SK-N-SH treated with all-trans-retinoic acid at 6 μM for 48 hours (cell line): Measurements from ENCODE around the gene FBXO31.

Experiments
- ATAC-seq: fragments of 200-7000 bp; cut with Tn5 transposase; 3 replicates; pipeline ENCODE4 v1.9.1; 2020; ENCODE audit warnings: mild to moderate bottlenecking, moderate library complexity
- ARNTL ChIP-seq: fragments of 450-650 bp; formaldehyde crosslinking; IDR thresholded peaks from 2 replicates; pipeline ENCODE4 v1.5.0; 2020; ENCODE audit warnings: low read depth, mild to moderate bottlenecking, moderate library complexity, borderline replicate concordance
- BACH2 ChIP-seq: fragments of 250-450 bp; sonication (Bioruptor Pico); IDR thresholded peaks from 2 replicates; pipeline ENCODE4 v1.9.0; 2021; ENCODE audit warnings: mild to moderate bottlenecking, borderline replicate concordance
- CSDC2 ChIP-seq: fragments of 250-450 bp; sonication (Bioruptor Pico); IDR thresholded peaks from 2 replicates; pipeline ENCODE4 v1.5.0; 2020; ENCODE audit warnings: mild to moderate bottlenecking, moderate library complexity
- ESRRG ChIP-seq: fragments of 250-450 bp; sonication (Bioruptor Pico); IDR thresholded peaks from 2 replicates; pipeline ENCODE4 v1.6.1; 2021; ENCODE audit warnings: mild to moderate bottlenecking
- GLIS3 ChIP-seq: fragments of 250-450 bp; sonication (Bioruptor Pico); IDR thresholded peaks from 2 replicates; pipeline ENCODE4 v1.5.0; 2020; ENCODE audit warnings: mild to moderate bottlenecking, moderate library complexity
- ISL1 ChIP-seq: fragments of 250-450 bp; sonication (Bioruptor Pico); IDR thresholded peaks from 2 replicates; pipeline ENCODE4 v2.1.2; 2022; ENCODE audit warnings: mild to moderate bottlenecking, moderate library complexity
- PPARA ChIP-seq: fragments of 250-450 bp; sonication (Bioruptor Pico); IDR thresholded peaks from 2 replicates; pipeline ENCODE4 v1.5.0; 2020; ENCODE audit warnings: mild to moderate bottlenecking, borderline replicate concordance
- RARB ChIP-seq: fragments of 250-450 bp; sonication (Bioruptor Pico); IDR thresholded peaks from 2 replicates; pipeline ENCODE4 v1.8.0; 2021; ENCODE audit warnings: mild to moderate bottlenecking, moderate library complexity
- SNAI2 ChIP-seq: fragments of 250-450 bp; sonication (Bioruptor Pico); IDR thresholded peaks from 2 replicates; pipeline ENCODE4 v1.5.0; 2020; ENCODE audit warnings: mild to moderate bottlenecking, moderate library complexity
- TCF4 ChIP-seq: fragments of 250-450 bp; sonication (Bioruptor Pico); IDR thresholded peaks from 2 replicates; pipeline ENCODE4 v1.8.0; 2021; ENCODE audit warnings: mild to moderate bottlenecking, moderate library complexity, borderline replicate concordance
- TOX ChIP-seq: fragments of 250-450 bp; sonication (Bioruptor Pico); IDR thresholded peaks from 2 replicates; pipeline ENCODE4 v1.8.0; 2021; ENCODE audit warnings: mild to moderate bottlenecking, moderate library complexity, borderline replicate concordance
- ZFP3 ChIP-seq: fragments of 250-450 bp; sonication (Bioruptor Pico); IDR thresholded peaks from 2 replicates; pipeline ENCODE4 v1.5.0; 2020; ENCODE audit warnings: mild to moderate bottlenecking, moderate library complexity
- ZFP30 ChIP-seq: fragments of 450-650 bp; formaldehyde crosslinking; IDR thresholded peaks from 2 replicates; pipeline ENCODE4 v1.5.0; 2022; ENCODE audit warnings: mild to moderate bottlenecking, moderate library complexity
- ZNF565 ChIP-seq: fragments of 450-650 bp; formaldehyde crosslinking; conservative IDR thresholded peaks from 2 replicates; pipeline ENCODE4 v1.5.0; 2020; ENCODE audit warnings: low read depth, mild to moderate bottlenecking, moderate library complexity
- ZNF70 ChIP-seq: fragments of 450-650 bp; formaldehyde crosslinking; IDR thresholded peaks from 2 replicates; pipeline ENCODE4 v1.5.0; 2020; ENCODE audit warnings: mild to moderate bottlenecking, moderate library complexity
- TF ChIP-seq, protein P1 (sequence below): fragments of 250-450 bp; sonication (Bioruptor Pico); IDR thresholded peaks from 2 replicates; pipeline ENCODE4 v1.5.1; 2020; ENCODE audit warnings: low read depth, mild to moderate bottlenecking, moderate library complexity
- TF ChIP-seq, protein P2 (sequence below): fragments of 250-450 bp; sonication (Bioruptor Pico); IDR thresholded peaks from 2 replicates; pipeline ENCODE4 v1.5.0; 2020; ENCODE audit warnings: mild to moderate bottlenecking, moderate library complexity
- TF ChIP-seq, protein P3 (sequence below): fragments of 250-450 bp; sonication (Bioruptor Pico); IDR thresholded peaks from 2 replicates; pipeline ENCODE4 v1.5.1; 2021; ENCODE audit warnings: mild to moderate bottlenecking, moderate library complexity

FBXO31 gene

DNA sequence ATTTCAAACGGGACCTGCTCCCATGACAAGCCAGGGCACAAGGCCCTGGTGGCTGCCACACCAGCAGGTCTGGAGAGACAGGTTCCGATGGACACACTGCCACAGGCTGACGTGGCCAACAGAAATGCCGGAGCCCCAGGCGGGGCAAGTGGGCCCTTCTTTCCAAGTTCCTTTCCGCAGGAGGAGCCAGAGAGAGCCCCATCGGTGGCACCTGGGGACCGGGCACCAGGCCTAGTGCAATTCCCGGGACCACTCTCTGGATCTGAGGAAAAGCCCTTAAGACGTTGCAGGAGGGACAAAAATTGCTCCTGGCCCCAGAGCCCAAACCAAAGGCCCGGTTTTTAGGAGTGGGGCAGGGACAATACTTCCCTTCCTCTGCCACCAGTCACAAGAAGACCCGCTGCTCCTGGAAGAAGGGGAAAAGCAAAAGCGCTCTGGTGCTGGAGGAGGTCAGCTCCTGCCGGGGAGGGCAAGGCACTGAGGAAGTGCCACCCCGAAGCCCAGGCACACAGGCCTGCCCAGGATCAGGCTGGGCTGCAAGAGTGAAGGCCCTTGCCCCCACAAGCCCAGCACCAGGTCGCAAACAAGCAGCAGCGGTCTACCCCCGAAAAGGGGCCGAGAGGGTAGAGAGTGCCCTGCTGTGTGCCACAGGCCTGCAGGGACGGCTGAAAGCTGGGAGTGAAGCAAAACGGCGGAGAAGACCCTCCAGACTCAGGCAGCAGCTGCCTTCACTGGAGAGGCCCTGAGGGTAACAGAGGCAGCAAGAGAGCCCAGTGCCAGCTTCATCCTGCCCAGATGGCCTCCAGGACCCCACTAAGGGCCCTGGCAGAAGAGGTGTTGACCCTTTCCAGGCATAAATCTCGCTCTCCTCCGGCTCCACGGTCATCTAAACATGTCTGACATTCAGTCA is 37.7 kb upstream of the FBXO31 start:
- no peak for ATAC-seq
- TF ChIP-seq ZFP30 (CRISPR knock-in tag) (no peak), RARB (no peak), ZNF70 (CRISPR knock-in tag) (no peak), ESRRG (CRISPR knock-in tag) (no peak), TCF4 (CRISPR knock-in tag) (no peak), ZNF565 (no peak), BACH2 (CRISPR knock-in tag) (no peak)
- TF ChIP-seq, protein P1, sequence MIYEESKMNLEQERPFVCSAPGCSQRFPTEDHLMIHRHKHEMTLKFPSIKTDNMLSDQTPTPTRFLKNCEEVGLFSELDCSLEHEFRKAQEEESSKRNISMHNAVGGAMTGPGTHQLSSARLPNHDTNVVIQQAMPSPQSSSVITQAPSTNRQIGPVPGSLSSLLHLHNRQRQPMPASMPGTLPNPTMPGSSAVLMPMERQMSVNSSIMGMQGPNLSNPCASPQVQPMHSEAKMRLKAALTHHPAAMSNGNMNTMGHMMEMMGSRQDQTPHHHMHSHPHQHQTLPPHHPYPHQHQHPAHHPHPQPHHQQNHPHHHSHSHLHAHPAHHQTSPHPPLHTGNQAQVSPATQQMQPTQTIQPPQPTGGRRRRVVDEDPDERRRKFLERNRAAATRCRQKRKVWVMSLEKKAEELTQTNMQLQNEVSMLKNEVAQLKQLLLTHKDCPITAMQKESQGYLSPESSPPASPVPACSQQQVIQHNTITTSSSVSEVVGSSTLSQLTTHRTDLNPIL, result no peak
- TF ChIP-seq, protein P2, sequence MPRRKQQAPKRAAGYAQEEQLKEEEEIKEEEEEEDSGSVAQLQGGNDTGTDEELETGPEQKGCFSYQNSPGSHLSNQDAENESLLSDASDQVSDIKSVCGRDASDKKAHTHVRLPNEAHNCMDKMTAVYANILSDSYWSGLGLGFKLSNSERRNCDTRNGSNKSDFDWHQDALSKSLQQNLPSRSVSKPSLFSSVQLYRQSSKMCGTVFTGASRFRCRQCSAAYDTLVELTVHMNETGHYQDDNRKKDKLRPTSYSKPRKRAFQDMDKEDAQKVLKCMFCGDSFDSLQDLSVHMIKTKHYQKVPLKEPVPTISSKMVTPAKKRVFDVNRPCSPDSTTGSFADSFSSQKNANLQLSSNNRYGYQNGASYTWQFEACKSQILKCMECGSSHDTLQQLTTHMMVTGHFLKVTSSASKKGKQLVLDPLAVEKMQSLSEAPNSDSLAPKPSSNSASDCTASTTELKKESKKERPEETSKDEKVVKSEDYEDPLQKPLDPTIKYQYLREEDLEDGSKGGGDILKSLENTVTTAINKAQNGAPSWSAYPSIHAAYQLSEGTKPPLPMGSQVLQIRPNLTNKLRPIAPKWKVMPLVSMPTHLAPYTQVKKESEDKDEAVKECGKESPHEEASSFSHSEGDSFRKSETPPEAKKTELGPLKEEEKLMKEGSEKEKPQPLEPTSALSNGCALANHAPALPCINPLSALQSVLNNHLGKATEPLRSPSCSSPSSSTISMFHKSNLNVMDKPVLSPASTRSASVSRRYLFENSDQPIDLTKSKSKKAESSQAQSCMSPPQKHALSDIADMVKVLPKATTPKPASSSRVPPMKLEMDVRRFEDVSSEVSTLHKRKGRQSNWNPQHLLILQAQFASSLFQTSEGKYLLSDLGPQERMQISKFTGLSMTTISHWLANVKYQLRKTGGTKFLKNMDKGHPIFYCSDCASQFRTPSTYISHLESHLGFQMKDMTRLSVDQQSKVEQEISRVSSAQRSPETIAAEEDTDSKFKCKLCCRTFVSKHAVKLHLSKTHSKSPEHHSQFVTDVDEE (CRISPR knock-in tag), result no peak

DNA sequence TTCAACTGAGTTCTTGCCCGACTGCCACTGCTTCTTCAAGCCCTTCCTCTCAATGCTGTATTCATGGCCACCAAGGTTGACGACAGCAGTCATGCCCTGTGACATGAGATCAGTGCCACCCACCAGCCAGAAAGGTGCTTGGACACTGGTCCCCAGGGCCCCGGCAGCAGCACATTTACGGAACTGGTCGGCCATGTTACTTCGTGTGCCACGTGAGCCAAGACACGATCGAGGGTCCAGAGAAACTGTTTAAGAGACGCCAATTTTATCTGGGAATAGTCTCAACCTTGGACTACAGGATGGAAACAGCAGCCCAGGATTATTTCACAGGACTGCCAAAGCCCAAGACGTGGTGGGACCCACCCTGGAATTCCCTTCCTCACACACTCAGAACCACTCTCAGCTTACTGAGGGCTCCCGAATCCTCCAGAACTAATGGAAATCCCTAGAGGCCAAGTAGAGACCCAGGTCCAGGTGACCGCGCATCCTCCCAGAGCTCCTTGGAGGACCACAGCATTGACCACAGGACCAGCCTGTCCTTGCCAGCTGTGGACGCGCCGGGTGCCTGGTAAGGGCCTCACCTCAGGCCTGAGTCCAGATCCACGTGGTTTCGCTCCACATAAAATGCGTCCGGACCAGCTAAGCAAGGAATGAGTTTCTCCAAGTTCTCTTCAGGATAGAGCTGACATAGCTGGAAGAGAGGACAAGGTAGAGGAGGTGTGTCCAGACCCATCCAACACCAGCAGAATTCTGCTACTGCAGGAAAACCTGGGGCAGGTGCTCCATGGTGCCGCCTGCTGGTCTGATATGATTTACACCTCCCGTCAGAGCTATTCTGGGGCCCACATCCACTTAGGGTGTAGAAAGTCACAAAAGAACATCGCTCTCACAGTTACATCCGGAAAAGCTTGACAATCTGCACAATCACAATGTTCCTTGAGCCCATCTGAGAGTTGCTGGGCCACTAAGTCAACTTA is 36.7 kb upstream of the FBXO31 start:
- no peak for ATAC-seq
- no peak for TF ChIP-seq ZNF70 (CRISPR knock-in tag)
- TF ChIP-seq, protein P3, sequence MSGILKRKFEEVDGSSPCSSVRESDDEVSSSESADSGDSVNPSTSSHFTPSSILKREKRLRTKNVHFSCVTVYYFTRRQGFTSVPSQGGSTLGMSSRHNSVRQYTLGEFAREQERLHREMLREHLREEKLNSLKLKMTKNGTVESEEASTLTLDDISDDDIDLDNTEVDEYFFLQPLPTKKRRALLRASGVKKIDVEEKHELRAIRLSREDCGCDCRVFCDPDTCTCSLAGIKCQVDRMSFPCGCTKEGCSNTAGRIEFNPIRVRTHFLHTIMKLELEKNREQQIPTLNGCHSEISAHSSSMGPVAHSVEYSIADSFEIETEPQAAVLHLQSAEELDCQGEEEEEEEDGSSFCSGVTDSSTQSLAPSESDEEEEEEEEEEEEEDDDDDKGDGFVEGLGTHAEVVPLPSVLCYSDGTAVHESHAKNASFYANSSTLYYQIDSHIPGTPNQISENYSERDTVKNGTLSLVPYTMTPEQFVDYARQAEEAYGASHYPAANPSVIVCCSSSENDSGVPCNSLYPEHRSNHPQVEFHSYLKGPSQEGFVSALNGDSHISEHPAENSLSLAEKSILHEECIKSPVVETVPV (CRISPR knock-in tag), result no peak
- TF ChIP-seq ZFP30 (CRISPR knock-in tag), result no peak
- no peak for TF ChIP-seq SNAI2 (CRISPR knock-in tag)
- TF ChIP-seq ZNF565, result no peak
- TF ChIP-seq, protein P1, result no peak
- TF ChIP-seq TOX, result no peak
- TF ChIP-seq ZFP3 (CRISPR knock-in tag), result no peak
- TF ChIP-seq, protein P2 (CRISPR knock-in tag), result no peak
- TF ChIP-seq TCF4 (CRISPR knock-in tag), result no peak
- TF ChIP-seq ESRRG (CRISPR knock-in tag), result no peak
- no peak for TF ChIP-seq RARB
- TF ChIP-seq CSDC2 (CRISPR knock-in tag), result no peak
- no peak for TF ChIP-seq ISL1
- TF ChIP-seq ARNTL (CRISPR knock-in tag), result no peak
- TF ChIP-seq GLIS3 (CRISPR knock-in tag), result no peak
- no peak for TF ChIP-seq PPARA (CRISPR knock-in tag)
- TF ChIP-seq, all 23 proteins: peak for 0
